GM18526 (cell line): ENCODE results near the gene YPEL4.

Experiments used
- POLR2A ChIP-seq: IDR thresholded peaks from 3 replicates; pipeline ENCODE4 v1.6.1; 2011; ENCODE audit not compliant: insufficient read length; ENCODE audit errors: extremely low read depth

Gene YPEL4

GRCh38 chr11:57649826-57650738 lies at the start of gene YPEL4:
Gene YPEL4 (minus strand): TSS chr11:57649912. CDS start chr11:57647107, 2,805 bp downstream.
- no peak for TF ChIP-seq POLR2A

- TF ChIP-seq POLR2A = no peak
Measured at GRCh38 chr11:57698843-57699365, 49.2 kb upstream of the YPEL4 start.

DNA sequence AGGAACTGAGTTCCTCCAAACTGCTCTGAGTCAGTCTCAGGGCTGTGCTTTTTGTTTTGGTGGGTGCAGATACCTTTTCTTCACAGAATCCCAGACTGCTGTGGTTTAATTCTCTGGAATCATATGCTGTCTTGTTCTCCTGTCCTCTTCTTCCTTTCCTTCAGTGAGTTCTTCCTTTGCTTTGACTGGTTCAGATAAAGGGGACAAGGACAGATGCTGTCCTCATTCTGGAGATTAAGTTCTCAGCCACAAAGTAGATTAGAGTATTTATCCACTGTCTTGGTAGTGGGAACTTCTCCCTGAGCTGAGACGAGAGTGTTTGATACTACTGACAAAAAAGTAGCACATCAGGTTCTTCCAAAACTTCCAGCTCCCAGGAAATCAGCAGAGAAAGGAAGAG lies 31.5 kb upstream of the YPEL4 start:
- no peak for TF ChIP-seq POLR2A

DNA sequence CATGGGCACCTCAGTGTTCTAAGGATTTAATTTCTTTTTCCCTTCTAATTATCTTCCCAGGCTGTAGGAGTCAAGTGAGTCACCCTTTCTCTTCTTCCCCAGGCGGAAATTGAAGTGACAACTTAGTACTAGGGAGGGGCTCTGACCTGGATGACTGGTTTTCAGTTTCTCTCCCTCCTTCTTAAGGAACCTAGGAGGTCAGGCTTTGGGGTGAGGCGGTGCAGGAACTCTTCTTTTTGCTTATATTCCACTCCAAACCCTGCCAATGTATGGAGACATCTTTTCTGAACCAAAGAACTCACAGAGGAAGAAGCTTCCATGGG lies 30.8 kb upstream of the YPEL4 start:
- TF ChIP-seq POLR2A = no peak

GRCh38 chr11:57679396-57679795 lies 29.7 kb upstream of the YPEL4 start:
- TF ChIP-seq POLR2A = no peak

DNA sequence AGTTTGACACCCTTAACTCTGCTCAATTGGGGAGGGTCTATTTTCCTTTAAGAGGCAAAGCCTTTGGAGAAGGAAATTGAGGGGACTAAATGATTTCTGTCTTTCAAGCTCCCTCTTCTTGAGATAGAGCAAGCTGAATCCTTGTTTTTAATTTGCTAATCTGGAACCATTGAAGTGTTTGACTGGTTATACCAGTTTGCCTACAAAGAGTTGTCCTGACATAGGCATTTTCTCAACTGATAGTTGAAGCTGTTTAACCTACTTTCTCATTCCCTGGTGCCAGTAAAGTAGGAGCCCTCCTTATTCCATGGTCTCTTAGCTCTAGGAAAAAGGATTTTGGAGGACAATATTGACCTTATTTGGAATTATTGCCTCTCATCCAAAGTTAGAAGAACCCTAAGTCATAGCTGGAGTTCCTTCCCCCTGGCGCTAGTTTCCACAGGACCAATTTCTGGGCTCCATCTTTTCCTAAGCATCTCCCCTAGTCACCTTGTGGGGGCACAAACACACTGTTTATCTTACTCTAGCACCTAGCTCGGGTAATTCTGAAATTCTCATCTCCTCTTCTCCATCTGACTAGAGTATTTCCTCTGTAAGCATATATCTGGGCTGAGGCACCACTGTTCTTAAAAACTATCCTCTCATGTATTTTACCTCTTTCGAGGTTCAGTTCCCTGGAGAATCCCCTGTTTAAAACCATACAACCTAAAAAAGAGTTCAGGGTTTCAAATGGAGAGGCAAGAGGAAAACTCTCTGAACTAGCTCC lies 25.6 kb upstream of the YPEL4 start:
- TF ChIP-seq POLR2A = no peak

GRCh38 chr11:57674251-57674650 lies 24.5 kb upstream of the YPEL4 start:
- no peak for TF ChIP-seq POLR2A

GRCh38 chr11:57668434-57668782 lies 18.7 kb upstream of the YPEL4 start:
- no peak for TF ChIP-seq POLR2A

GRCh38 chr11:57667736-57668433 lies 18.2 kb upstream of the YPEL4 start, which contains the start of gene ZDHHC5:
Gene ZDHHC5 (plus strand): TSS chr11:57668114. CDS start chr11:57673091, 4,977 bp downstream.
- peak; percentile 95 for TF ChIP-seq POLR2A

GRCh38 chr11:57667117-57667735 lies 17.5 kb upstream of the YPEL4 start:
- peak; percentile 27 for TF ChIP-seq POLR2A

DNA sequence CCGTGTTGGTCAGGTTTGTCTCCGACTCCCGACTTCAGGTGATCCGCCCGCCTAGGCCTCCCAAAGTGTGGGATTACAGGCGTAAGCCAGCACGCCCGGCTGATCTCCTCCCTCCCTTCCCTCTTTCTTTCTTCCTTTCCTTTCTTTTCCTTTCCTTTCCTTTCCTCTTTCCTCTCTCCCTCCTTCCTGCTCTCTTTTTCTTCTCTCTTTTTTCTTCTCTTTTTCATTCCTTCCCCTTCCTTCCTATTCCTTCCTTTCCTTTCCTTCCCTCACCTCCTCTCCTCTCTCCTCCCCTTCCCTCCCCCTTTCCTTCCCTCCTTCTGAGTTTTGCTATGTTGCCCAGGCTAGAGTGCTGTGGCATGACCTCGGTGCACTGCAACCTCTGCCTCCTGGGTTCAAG lies 14.3 kb upstream of the YPEL4 start:
- no peak for TF ChIP-seq POLR2A

- no peak for TF ChIP-seq POLR2A
Measured at GRCh38 chr11:57662893-57663292, 13.2 kb upstream of the YPEL4 start.

DNA sequence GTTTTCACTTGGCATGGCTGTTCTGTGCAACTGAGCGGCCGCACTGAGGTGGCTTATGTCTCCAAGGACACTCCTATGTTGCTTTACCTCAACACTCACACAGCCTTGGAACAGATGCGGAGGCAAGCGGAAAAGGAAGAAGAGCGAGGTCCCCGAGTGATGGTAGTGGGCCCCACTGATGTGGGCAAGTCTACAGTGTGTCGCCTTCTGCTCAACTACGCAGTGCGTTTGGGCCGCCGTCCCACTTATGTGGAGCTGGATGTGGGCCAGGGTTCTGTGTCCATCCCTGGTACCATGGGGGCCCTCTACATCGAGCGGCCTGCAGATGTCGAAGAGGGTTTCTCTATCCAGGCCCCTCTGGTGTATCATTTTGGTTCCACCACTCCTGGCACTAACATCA lies 10.0 kb upstream of the YPEL4 start:
- TF ChIP-seq POLR2A = no peak

DNA sequence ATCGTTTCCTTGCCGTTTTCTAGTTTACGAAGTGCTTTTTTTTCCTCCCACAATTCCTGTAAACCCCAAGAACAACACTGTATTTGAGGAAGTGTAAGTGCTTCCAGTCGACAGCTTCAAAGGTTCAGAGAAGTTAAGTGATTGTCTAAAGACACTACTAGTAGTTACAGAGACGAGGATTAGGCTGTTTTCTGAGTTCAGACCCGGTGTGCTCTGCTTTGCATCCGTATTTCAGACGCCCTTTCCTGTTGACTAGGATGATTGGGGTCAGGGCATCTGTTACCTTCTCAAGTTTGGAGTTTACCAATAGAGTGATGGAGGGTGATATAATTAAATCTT lies 8.3 kb upstream of the YPEL4 start:
- TF ChIP-seq POLR2A = no peak
